MCF 10A (cell line): ENCODE measurements around the gene RALGPS1. TPM values are rescaled to one million over a fixed set of nuclear protein-coding genes. Genes with fewer than 3 reads are reported as not detected.

Experiments used
- BruUV-seq: library from RNA; stranded (reverse); fragments of 400-500 nt; replicated peaks from 2 replicates; lab custom pipeline; 2021; lab: Mats Ljungman, UMichigan
- CTCF ChIA-PET: fragments of 300-600 bp; sonication (Branson Sonifier 250); formaldehyde crosslinking; extraction: SDS; loops from one replicate; lab custom pipeline; 2021; ENCODE audit warnings: antibody characterized with exemption, inconsistent platforms; lab: Yijun Ruan, JAX
- POLR2A ChIA-PET: fragments of 300-600, 350-650 bp; sonication (Branson Sonifier 250); formaldehyde crosslinking; extraction: SDS; loops from one replicate; lab custom pipeline; 2020; ENCODE audit warnings: antibody characterized with exemption, inconsistent platforms; lab: Yijun Ruan, JAX
- DNase-seq: peaks from one replicate; pipeline ENCODE4 v3.0.0-alpha.2; 2018; ENCODE audit not compliant: unreplicated experiment
- H3K27ac Mint-ChIP-seq: one replicate; pipeline ENCODE4 v1.8.0; 2022; ENCODE audit warnings: mild to moderate bottlenecking, low read depth, mixed read lengths; ENCODE audit not compliant: unreplicated experiment
- H3K27me3 Mint-ChIP-seq: one replicate; pipeline ENCODE4 v1.8.0; 2022; ENCODE audit warnings: mixed read lengths; ENCODE audit not compliant: insufficient read depth, unreplicated experiment
- H3K36me3 Mint-ChIP-seq: one replicate; pipeline ENCODE4 v1.8.0; 2022; ENCODE audit warnings: mild to moderate bottlenecking, moderate library complexity, mixed read lengths; ENCODE audit not compliant: insufficient read depth, unreplicated experiment
- H3K4me1 Mint-ChIP-seq: one replicate; pipeline ENCODE4 v1.8.0; 2022; ENCODE audit warnings: mixed read lengths; ENCODE audit not compliant: insufficient read depth, unreplicated experiment
- H3K4me3 Mint-ChIP-seq: one replicate; pipeline ENCODE4 v1.8.0; 2022; ENCODE audit warnings: mild to moderate bottlenecking, moderate library complexity, mixed read lengths; ENCODE audit not compliant: unreplicated experiment
- H3K9me3 Mint-ChIP-seq: one replicate; pipeline ENCODE4 v1.8.0; 2022; ENCODE audit warnings: mixed read lengths; ENCODE audit not compliant: unreplicated experiment
- intact Hi-C: fragments of 100-400 bp; cut with micrococcal nuclease; formaldehyde crosslinking; loops from 2 replicates; pipeline ENCODE4 v1.14.1; 2022
- total RNA-seq: library from RNA; stranded (reverse); gene quantifications from 2 replicates; pipeline ENCODE4 v1.2.3, GENCODE V29; 2022
- TF ChIP-seq, protein P1 (sequence below): fragments of 200-600 bp; IDR thresholded peaks from one replicate; pipeline ENCODE4 v1.8.0; 2022; ENCODE audit warnings: antibody characterized with exemption, mild to moderate bottlenecking; ENCODE audit not compliant: unreplicated experiment

Gene RALGPS1
- total RNA-seq, 1 experiment from 2014 or later = 2.4 TPM

DNA sequence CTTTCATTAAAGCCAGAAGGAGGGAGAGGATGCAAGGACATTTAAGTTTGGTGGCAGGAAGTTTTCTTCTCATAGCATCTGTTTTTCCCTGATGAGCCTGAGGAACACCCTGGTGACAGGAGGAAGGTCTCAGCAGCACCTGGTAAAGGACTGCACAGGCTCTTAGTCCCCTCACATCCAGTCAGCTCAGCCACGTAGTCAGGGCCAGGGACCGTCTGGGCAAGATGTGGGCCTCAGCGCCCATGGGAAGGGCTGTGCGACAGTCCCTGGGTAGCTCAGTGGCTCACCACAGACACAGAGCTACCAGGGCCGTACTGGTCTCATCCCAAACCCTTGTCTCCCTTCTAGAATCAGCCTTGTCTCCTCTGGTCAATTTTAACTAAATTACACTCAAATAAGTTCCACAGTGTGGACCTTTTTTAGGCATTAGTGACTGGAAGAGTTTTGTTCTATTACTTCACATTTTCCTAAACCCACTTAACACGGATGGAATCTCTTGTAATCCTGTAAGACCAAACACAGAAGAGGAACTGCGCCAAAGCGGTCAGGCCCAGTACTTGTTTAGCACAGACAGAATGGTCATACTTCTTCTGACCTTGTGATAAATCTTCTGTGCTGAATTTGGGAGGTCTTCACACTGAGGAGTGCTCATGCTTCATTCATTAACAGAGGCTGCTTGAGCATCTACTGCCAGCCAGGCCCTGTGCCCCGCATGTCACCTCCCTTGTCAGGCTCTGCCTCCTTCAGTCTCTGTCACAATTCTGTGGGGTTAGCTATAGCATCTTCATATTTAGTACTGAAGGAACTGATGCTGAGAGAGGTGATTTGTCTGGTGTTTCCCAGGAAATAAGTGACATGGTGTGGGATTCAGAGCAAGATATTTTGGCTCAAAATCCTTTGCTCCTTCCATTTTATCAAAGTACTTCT lies 116.5 kb downstream of the RALGPS1 start:
- TF ChIP-seq, protein P1, sequence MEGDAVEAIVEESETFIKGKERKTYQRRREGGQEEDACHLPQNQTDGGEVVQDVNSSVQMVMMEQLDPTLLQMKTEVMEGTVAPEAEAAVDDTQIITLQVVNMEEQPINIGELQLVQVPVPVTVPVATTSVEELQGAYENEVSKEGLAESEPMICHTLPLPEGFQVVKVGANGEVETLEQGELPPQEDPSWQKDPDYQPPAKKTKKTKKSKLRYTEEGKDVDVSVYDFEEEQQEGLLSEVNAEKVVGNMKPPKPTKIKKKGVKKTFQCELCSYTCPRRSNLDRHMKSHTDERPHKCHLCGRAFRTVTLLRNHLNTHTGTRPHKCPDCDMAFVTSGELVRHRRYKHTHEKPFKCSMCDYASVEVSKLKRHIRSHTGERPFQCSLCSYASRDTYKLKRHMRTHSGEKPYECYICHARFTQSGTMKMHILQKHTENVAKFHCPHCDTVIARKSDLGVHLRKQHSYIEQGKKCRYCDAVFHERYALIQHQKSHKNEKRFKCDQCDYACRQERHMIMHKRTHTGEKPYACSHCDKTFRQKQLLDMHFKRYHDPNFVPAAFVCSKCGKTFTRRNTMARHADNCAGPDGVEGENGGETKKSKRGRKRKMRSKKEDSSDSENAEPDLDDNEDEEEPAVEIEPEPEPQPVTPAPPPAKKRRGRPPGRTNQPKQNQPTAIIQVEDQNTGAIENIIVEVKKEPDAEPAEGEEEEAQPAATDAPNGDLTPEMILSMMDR = no peak
- intact Hi-C loops = no loop called here
- no TSS peak for BruUV-seq
- Mint-ChIP-seq H3K4me3 (no peak overlapping the region), H3K27ac (no peak overlapping the region), H3K36me3 (no peaks in the 10 kb centered on the region), H3K9me3 (no peaks in the 10 kb centered on the region), H3K27me3 (no peaks in the 10 kb centered on the region), H3K4me1 (no peaks in the 10 kb centered on the region)
- DNase-seq = no peak
- ChIA-PET POLR2A (no interaction called here), CTCF (no interaction called here)

- no peaks in the 10 kb centered on the region for H3K9me3 Mint-ChIP-seq
- intact Hi-C loops = no loop called here
- no peak overlapping the region for H3K4me3 Mint-ChIP-seq
- ChIA-PET POLR2A (no interaction called here), CTCF (no interaction called here)
- no TSS peak for BruUV-seq
- TF ChIP-seq, protein P1 = no peak
- no peak overlapping the region for H3K27ac Mint-ChIP-seq
- DNase-seq = no peak
- H3K36me3 Mint-ChIP-seq = no peaks in the 10 kb centered on the region
- no peaks in the 10 kb centered on the region for H3K27me3 Mint-ChIP-seq
- H3K4me1 Mint-ChIP-seq = no peaks in the 10 kb centered on the region
Observed at GRCh38 chr9:127032256-127032655, 117.7 kb downstream of the RALGPS1 start.

GRCh38 chr9:127033061-127033460 lies 118.5 kb downstream of the RALGPS1 start:
- Mint-ChIP-seq H3K4me1 (no peaks in the 10 kb centered on the region), H3K9me3 (no peaks in the 10 kb centered on the region), H3K4me3 (no peak overlapping the region), H3K27me3 (no peaks in the 10 kb centered on the region), H3K36me3 (no peaks in the 10 kb centered on the region), H3K27ac (no peak overlapping the region)
- CTCF ChIA-PET = no interaction called here
- POLR2A ChIA-PET = no interaction called here
- intact Hi-C loops = no loop called here
- BruUV-seq = no TSS peak
- no peak for DNase-seq
- TF ChIP-seq, protein P1 = no peak

DNA sequence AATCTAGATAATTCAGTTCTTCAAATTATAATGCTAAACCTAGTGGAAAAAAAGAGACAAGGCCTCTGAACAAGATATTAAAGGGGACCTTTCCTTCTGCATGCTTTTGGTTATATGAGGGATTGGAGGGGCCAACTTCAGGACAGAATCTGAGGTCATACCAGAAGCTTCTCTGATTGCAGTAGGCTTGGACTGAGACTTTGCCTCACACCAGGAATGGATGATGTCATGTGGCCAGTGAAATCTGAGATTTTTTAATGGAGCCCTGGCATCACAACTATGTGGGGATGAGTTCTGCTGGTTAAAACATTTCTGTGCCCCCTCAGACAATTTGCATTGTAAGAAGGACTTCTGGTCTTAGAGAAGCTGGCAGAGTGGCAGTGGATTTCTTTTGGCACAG lies 119.2 kb downstream of the RALGPS1 start:
- no peak for DNase-seq
- Mint-ChIP-seq H3K27me3 (no peaks in the 10 kb centered on the region), H3K9me3 (no peaks in the 10 kb centered on the region), H3K4me3 (no peak overlapping the region), H3K27ac (no peak overlapping the region), H3K4me1 (no peaks in the 10 kb centered on the region), H3K36me3 (no peaks in the 10 kb centered on the region)
- TF ChIP-seq, protein P1 = no peak
- BruUV-seq = no TSS peak
- ChIA-PET CTCF (no interaction called here), POLR2A (no interaction called here)
- intact Hi-C loops = no loop called here
